Gastroesophageal sphincter (tissue), 4 donors: Measurements from ENCODE around the gene KASH5. TPM values are rescaled to one million over a fixed set of nuclear protein-coding genes. Genes with fewer than 3 reads are reported as not detected.
A peak's percentile ranks its signal among the peaks of the same experiment; 100 is the strongest.

Experiments used
- ATAC-seq: fragments of 150-250 bp; one replicate; pipeline ENCODE4 v1.9.1; 2016; ENCODE audit warnings: mild to moderate bottlenecking, moderate library complexity
- H3K27ac ChIP-seq, 4 donors: fragments of 200-600 bp; sonication (generic) in 3 of 4; 1 replicate in 3 of 4; 2 replicates in 1 of 4; pipeline ENCODE4 v1.5.1; 2016 to 2019
- H3K27me3 ChIP-seq: fragments of 200-600 bp; sonication (generic); one replicate; pipeline ENCODE4 v1.5.1; 2019
- H3K36me3 ChIP-seq, 2 donors: fragments of 200-600 bp; sonication (generic); one replicate each; pipeline ENCODE4 v1.5.1; 2019; ENCODE audit warnings: control low read depth in 1 of 2
- H3K4me1 ChIP-seq, 3 donors: fragments of 200-600 bp; sonication (generic); 1 replicate in 2 of 3; 2 replicates in 1 of 3; pipeline ENCODE4 v1.5.1; 2016 to 2019; ENCODE audit warnings: control low read depth in 2 of 3
- H3K4me3 ChIP-seq, 2 donors: fragments of 200-600 bp; sonication (generic); one replicate each; pipeline ENCODE4 v1.5.1; 2019; ENCODE audit warnings: mild to moderate bottlenecking in 1 of 2, moderate library complexity in 1 of 2
- H3K9me3 ChIP-seq, 3 donors: fragments of 200-600 bp; sonication (generic); one replicate each; pipeline ENCODE4 v1.5.1; 2017 to 2019; ENCODE audit warnings: control low read depth in 2 of 3
- EP300 ChIP-seq: sonication (generic); formaldehyde crosslinking; IDR thresholded peaks from one replicate; pipeline ENCODE4 v1.6.1; 2017; ENCODE audit warnings: antibody characterized with exemption, mild to moderate bottlenecking
- POLR2A ChIP-seq, 2 donors: fragments of 450-650 bp; IDR thresholded peaks; one replicate each; pipeline ENCODE4 v1.6.1; 2017; ENCODE audit warnings: antibody characterized with exemption in 2 of 2, mild to moderate bottlenecking in 2 of 2, moderate library complexity in 1 of 2
- POLR2AphosphoS5 ChIP-seq: sonication (generic); formaldehyde crosslinking; IDR thresholded peaks from one replicate; pipeline ENCODE4 v1.6.1; 2017; ENCODE audit warnings: antibody characterized with exemption
- WGBS, 2 donors: methylation state at CpG; one replicate each; pipeline ENCODE4 v1.1.5; 2018; ENCODE audit warnings: low coverage in 1 of 2; 5-methylcytosine and 5-hydroxymethylcytosine counted together
- total RNA-seq, 4 donors: library from RNA; depleted of rRNA; stranded (reverse); fragments of >200 nt; gene quantifications; one replicate each; pipeline ENCODE4 v1.1.0, GENCODE V29; 2016
- TF ChIP-seq, protein P1 (sequence below), 4 experiments: fragments of 200-600 bp in 2 of 4; fragments of 450-650 bp in 2 of 4; sonication (generic) in 1 of 4; IDR thresholded peaks; one replicate each; pipeline ENCODE4 v1.5.1; 2017 to 2019; ENCODE audit warnings: antibody characterized with exemption in 4 of 4, mild to moderate bottlenecking in 2 of 4, moderate library complexity in 2 of 4

Gene KASH5
- total RNA-seq, 4 donors from 2014 or later = not detected

DNA sequence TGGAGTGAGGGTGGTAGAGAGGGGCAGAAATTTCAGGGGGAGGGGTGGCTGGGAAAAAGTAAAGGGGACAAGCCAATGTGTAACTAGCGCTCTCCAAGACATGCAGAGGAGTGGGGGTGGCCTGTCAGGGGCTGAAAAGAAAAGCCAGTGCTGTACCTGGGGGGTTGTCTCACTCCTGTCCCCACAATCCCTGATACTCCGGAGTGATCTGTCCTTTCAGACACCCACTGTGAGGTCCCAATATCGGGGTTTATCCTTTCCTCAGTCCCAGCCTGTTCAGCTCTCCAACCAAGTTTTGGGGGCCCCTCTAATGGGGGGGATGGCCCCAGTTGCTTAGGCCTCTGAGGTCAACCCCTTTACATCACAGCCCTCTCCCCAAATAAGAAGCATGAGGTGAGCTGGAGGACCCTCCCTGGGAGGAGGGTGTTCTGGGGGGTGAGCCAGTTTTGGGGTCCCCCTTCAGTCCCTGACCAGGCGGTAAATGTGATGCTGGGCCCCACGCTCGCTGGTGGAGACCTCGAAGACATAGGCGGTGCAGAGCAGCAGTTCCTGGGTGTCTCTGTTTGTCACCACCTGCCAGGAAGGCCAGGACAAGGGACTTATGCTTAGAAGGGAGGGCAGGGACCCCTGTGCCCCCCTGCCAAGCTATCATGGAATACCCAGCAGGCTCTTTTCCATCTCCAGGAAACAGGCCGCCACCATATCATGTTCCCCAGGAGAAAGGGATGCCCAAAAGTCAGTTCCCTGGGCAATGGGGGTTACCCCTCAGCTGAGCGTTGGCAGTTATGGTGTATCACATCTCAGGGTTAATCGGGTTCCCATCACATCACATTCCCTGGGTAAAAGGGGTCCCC lies 47.0 kb upstream of the KASH5 start:
- 90% methylated on average over 2 of the region's 11 CpGs; no CpG with 5 or more reads in 1 of the 2 donors for WGBS, 2 donors
- Histone ChIP-seq H3K4me1 (peaks cover 0 to 37% (median 23%) of the 10 kb centered on the region in 3 donors), H3K36me3 (peaks cover 0 to 54% of the 10 kb centered on the region in 2 donors), H3K4me3 (no peak overlapping the region), H3K27ac (peak overlapping the region in 3 of 4 donors; percentile 84 to 96 (median 89)), H3K9me3 (no peaks in the 10 kb centered on the region), H3K27me3 (no peaks in the 10 kb centered on the region)
- TF ChIP-seq, protein P1, sequence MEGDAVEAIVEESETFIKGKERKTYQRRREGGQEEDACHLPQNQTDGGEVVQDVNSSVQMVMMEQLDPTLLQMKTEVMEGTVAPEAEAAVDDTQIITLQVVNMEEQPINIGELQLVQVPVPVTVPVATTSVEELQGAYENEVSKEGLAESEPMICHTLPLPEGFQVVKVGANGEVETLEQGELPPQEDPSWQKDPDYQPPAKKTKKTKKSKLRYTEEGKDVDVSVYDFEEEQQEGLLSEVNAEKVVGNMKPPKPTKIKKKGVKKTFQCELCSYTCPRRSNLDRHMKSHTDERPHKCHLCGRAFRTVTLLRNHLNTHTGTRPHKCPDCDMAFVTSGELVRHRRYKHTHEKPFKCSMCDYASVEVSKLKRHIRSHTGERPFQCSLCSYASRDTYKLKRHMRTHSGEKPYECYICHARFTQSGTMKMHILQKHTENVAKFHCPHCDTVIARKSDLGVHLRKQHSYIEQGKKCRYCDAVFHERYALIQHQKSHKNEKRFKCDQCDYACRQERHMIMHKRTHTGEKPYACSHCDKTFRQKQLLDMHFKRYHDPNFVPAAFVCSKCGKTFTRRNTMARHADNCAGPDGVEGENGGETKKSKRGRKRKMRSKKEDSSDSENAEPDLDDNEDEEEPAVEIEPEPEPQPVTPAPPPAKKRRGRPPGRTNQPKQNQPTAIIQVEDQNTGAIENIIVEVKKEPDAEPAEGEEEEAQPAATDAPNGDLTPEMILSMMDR (IDR thresholded peaks at IDR 0.05) = no peak
- ATAC-seq = no peak

DNA sequence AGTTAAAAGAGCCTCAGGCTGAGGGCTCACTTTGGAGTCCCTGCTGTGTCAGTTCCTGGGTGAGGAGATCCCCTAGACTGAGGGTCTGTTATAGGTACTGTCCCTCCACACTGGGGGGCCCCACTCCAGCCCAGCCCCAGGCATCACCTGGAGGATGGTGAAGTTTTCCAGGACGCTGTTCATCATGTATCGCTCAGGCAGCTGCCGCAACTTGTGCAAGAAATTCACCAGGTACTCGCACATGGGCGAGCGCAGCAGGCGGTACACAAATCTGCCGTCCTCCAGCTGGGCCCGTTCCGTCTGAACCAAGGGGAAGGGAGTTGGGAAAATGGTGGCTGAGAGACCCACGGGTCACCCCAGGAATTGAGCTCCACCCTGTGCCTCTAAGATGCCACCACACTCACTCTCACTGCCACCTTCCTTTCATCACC lies 45.7 kb upstream of the KASH5 start:
- no peaks in the 10 kb centered on the region for H3K9me3 ChIP-seq
- no peak for ATAC-seq
- H3K4me1 ChIP-seq = peaks cover 0 to 37% (median 23%) of the 10 kb centered on the region in 3 donors
- peaks cover 0 to 67% of the 10 kb centered on the region in 2 donors for H3K36me3 ChIP-seq
- H3K4me3 ChIP-seq = no peak overlapping the region
- 81 to 93% methylated on average over 5 to 8 of the region's 11 CpGs for WGBS, 2 donors
- H3K27me3 ChIP-seq = no peaks in the 10 kb centered on the region
- no peak overlapping the region for H3K27ac ChIP-seq
- TF ChIP-seq, protein P1 (IDR thresholded peaks at IDR 0.05) = no peak
- TF ChIP-seq EP300 = no peak
- no peak for TF ChIP-seq POLR2A (IDR thresholded peaks at IDR 0.05)
- no peak for TF ChIP-seq POLR2AphosphoS5

DNA sequence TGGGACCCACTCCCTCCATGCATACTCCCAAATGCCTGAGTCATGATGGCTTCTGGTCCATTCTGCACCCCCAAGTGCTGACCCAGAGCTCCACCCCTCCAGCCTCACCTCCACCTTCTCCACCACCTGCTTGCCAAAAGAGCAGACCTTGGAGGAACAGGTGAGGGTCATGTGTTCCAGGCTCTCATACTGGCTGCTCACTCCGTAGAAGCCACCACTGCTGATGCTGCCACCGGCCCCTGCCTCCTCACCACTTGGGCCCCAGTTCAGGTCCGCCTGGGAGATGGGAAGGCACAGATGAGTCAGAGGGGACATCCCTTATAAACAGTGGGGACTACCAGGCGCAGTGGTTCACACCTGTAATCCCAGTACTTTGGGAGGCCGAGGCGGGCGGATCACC lies 44.9 kb upstream of the KASH5 start:
- H3K36me3 ChIP-seq = peaks cover 0 to 75% of the 10 kb centered on the region in 2 donors
- WGBS, 2 donors = 91% methylated on average over 4 of the region's 7 CpGs; no CpG with 5 or more reads in 1 of the 2 donors
- no peaks in the 10 kb centered on the region for H3K27me3 ChIP-seq
- no peaks in the 10 kb centered on the region for H3K9me3 ChIP-seq
- H3K4me1 ChIP-seq = peaks cover 0 to 31% (median 20%) of the 10 kb centered on the region in 3 donors
- ATAC-seq = no peak
- TF ChIP-seq POLR2AphosphoS5 (no peak), POLR2A (IDR thresholded peaks at IDR 0.05) (no peak), EP300 (no peak)
- TF ChIP-seq, protein P1 (IDR thresholded peaks at IDR 0.05) = no peak
- no peak overlapping the region for H3K4me3 ChIP-seq
- no peak overlapping the region for H3K27ac ChIP-seq

DNA sequence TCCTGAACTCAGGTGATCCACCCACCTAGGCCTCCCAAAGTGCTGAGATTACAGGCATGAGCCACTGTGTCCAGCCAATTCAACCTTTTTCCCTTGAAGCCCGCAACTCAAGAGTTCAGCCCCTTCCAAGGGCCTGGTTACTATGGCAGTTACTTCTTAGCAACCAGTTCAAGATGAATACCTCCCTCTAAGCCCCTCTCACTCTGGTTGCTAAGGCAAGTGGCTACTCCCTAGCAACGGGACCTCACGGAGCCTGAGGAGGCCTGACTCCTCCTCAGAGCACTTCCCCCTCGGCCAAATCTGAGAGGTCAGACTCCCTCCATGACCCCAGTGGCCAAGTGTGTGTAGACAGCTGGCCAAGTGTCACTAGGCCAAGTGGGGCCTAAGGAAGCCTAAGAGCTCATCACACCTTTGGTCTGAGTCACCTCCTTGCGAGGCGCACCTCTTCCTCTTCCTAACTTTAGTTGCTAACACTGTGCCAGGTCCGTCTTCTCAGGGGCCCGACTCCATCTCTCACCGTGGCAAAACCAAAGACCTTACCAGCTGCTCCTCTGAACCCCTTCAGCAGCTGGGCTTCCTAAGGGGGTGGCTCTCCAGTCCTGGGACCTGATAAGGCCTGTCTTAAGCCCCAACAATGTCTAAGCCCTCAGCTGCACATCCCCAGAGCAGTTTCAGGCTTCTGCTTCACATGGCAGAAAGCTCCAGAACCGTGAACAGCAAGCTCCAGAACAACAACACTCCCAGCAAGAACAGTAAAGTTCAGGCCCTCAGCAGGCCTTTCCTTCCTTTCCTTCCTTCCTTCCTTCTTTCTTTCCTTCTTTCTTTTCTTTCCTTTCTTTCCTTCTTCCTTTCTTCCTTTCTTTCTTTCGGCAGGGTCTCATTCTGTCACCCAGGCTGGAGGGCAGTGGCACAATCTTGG lies 43.3 kb upstream of the KASH5 start:
- H3K36me3 ChIP-seq = peaks cover 0 to 91% of the 10 kb centered on the region in 2 donors
- no peak for ATAC-seq
- no peaks in the 10 kb centered on the region for H3K27me3 ChIP-seq
- 82 to 91% methylated on average over 3 to 4 of the region's 11 CpGs for WGBS, 2 donors
- peaks cover 0 to 16% (median 6%) of the 10 kb centered on the region in 3 donors for H3K4me1 ChIP-seq
- TF ChIP-seq, protein P1 (IDR thresholded peaks at IDR 0.05) = no peak
- TF ChIP-seq EP300 = no peak
- TF ChIP-seq POLR2AphosphoS5 = no peak
- TF ChIP-seq POLR2A (IDR thresholded peaks at IDR 0.05) = no peak
- H3K9me3 ChIP-seq = no peaks in the 10 kb centered on the region
- no peak overlapping the region for H3K4me3 ChIP-seq
- no peak overlapping the region for H3K27ac ChIP-seq
